GM23338 (cell line): Measurements from ENCODE around the gene ALG14.

Experiments used
- CREB1 ChIP-seq: fragments of 250-450 bp; sonication (Bioruptor Pico); IDR thresholded peaks from 2 replicates; pipeline ENCODE4 v1.5.0; 2020; ENCODE audit warnings: low read depth, mild to moderate bottlenecking, moderate library complexity
- CTCF ChIP-seq, 2 experiments: fragments of 200-600 bp in 1 of 2; sonication (generic) in 1 of 2; conservative IDR thresholded peaks; 2 replicates each; pipeline versions ENCODE4 v1.5.1 to v1.6.1; 2016 to 2017; ENCODE audit warnings: antibody characterized with exemption in 2 of 2, low read depth in 2 of 2, mild to moderate bottlenecking in 2 of 2, moderate library complexity in 1 of 2
- ETS1 ChIP-seq: IDR thresholded peaks from 2 replicates; pipeline ENCODE4 v1.6.1; 2016; ENCODE audit warnings: antibody characterized with exemption
- EZH2 ChIP-seq: fragments of 200-600 bp; sonication (generic); IDR thresholded peaks from one replicate; pipeline ENCODE4 v1.8.0; 2017; ENCODE audit warnings: antibody characterized with exemption, mild to moderate bottlenecking, low read depth; ENCODE audit not compliant: unreplicated experiment
- EZH2phosphoT487 ChIP-seq: fragments of 200-600 bp; sonication (generic); IDR thresholded peaks from one replicate; pipeline ENCODE4 v1.8.1; 2018; ENCODE audit warnings: antibody characterized with exemption; ENCODE audit not compliant: unreplicated experiment
- JUNB ChIP-seq: IDR thresholded peaks from one replicate; pipeline ENCODE4 v1.6.1; 2016; ENCODE audit warnings: antibody characterized with exemption; ENCODE audit not compliant: unreplicated experiment
- NANOG ChIP-seq: IDR thresholded peaks from 2 replicates; pipeline ENCODE4 v1.6.1; 2016; ENCODE audit warnings: antibody characterized with exemption, borderline replicate concordance
- POLR2AphosphoS5 ChIP-seq: IDR thresholded peaks from 2 replicates; pipeline ENCODE4 v1.6.1; 2016; ENCODE audit warnings: antibody characterized with exemption, low read depth
- REST ChIP-seq: IDR thresholded peaks from one replicate; pipeline ENCODE4 v1.6.1; 2018; ENCODE audit warnings: antibody characterized with exemption; ENCODE audit not compliant: unreplicated experiment
- STAT1 ChIP-seq: IDR thresholded peaks from one replicate; pipeline ENCODE4 v1.6.1; 2016; ENCODE audit warnings: antibody characterized with exemption; ENCODE audit not compliant: unreplicated experiment
- ZNF114 ChIP-seq: fragments of 250-450 bp; sonication (Bioruptor Pico); IDR thresholded peaks from 2 replicates; pipeline ENCODE4 v1.5.0; 2020; ENCODE audit warnings: mild to moderate bottlenecking, moderate library complexity
- ZNF331 ChIP-seq: fragments of 250-450 bp; sonication (Bioruptor Pico); IDR thresholded peaks from 2 replicates; pipeline ENCODE4 v1.5.0; 2020; ENCODE audit warnings: low read depth, mild to moderate bottlenecking, moderate library complexity
- ZNF462 ChIP-seq: fragments of 250-450 bp; sonication (Bioruptor Pico); IDR thresholded peaks from 2 replicates; pipeline ENCODE4 v1.5.0; 2020; ENCODE audit warnings: mild to moderate bottlenecking, moderate library complexity

GRCh38 chr1:95004013-95004412 lies 68.7 kb downstream of the ALG14 start:
- TF ChIP-seq ZNF114 (CRISPR knock-in tag) (no peak), EZH2phosphoT487 (no peak), EZH2 (no peak), POLR2AphosphoS5 (no peak), CTCF (conservative IDR thresholded peaks at IDR 0.05; ENCODE audit: low read depth in 2 of 2) (no peak), NANOG (no peak), REST (no peak), JUNB (no peak), CREB1 (no peak), ZNF331 (CRISPR knock-in tag) (no peak), ETS1 (no peak), STAT1 (no peak), ZNF462 (CRISPR knock-in tag) (no peak)
